HG03442 (cell line): Measurements from ENCODE around the gene CAND2.

Source experiments
- ATAC-seq: cut with Tn5 transposase; IDR thresholded peaks from one replicate; pipeline ENCODE4 v1.9.1; 2021; ENCODE audit warnings: mild to moderate bottlenecking, moderate library complexity; ENCODE audit not compliant: unreplicated experiment

CAND2 gene

DNA sequence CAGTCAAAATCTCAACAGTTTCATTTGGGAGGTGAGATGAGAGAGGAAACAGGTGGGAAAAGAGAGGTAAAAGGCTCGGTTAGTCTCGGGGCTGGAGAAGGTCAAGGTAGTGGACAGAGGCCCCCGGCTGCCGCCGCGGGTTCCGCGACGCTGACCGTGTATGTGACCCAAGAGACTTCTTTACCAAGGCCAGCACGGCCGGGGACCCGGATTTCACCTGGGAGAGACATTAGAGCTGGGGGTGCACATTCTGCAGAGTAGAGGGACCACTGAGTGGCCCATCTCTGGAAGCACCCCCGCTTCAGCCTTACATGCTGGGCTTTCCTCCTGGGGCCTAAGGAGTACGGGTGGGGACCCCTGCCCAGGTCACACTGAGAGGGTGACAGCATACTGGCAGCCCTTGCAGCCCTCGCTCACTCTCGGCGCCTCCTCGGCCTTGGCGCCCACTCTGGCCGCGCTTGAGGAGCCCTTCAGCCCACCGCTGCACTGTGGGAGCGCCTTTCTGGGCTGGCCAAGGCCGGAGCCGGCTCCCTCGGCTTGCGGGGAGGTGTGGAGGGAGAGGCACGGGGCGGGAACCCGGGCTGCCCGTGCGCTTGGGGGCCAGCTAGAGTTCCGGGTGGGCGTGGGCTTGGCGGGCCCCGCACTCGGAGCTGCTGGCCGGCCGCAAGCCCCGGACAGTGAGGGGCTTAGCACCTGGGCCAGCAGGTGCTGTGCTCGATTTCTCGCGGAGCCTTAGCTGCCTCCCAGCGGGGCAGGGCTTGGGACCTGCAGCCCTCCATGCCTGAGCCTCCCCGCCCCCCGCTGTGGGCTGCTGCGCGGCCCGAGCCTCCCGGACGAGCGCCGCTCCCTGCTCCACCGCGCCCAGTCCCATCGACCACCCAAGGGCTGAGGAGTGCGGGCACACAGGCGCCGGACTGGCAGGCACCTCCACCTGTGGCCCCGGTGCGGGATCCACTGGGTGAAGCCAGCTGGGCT lies 86.1 kb downstream of the CAND2 start:
- ATAC-seq = no peak

DNA sequence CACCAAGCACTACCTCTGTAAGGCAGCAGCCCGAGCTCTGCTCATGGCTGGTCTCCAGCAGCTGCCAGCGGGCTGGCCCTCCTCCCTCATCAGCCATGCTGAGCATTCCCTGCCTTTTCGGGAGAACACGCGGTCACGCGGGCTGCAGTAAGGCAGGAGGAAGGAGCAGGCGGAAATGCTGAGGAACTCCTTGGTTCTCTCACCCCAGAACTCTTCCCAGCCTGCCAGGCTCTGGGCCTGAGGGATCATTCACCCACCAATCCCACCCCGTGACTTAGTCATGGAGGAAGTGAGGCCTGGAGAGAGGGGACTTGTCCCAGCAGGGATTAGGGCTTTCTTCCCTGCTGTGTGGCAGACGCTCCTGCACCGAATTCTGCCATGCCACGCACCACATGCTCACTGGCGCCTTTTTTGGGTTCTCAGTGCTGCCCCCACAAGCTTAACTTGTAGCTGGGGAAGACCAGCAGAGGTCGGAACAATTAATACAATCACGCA lies 87.8 kb downstream of the CAND2 start:
- ATAC-seq = no peak
